ENCODE results near the gene ZC3H18.

Gene ZC3H18

GRCh38 chr16:88524274-88524972 is 45.8 kb upstream of the ZC3H18 start:
- H3K4me1 ChIP-seq = peaks cover 0 to 24% (median 4%) of the 10 kb centered on the region in 4 donors
- intact Hi-C loops (cut with DNase I; ENCODE audit: low total_unique reads) = no loop called here
- no peak overlapping the region for H3K27ac ChIP-seq
- no peak for DNase-seq
- H3K36me3 ChIP-seq = peaks cover 0 to 5% (median 0%) of the 10 kb centered on the region in 3 donors
- H3K27me3 ChIP-seq = peaks cover 0 to 67% of the 10 kb centered on the region in 2 donors
- H3K4me3 ChIP-seq = no peak overlapping the region
- TF ChIP-seq CTCF (IDR thresholded peaks at IDR 0.05) = no peak
- H3K9me3 ChIP-seq = no peaks in the 10 kb centered on the region

- H3K4me1 ChIP-seq = peaks cover 0 to 24% (median 4%) of the 10 kb centered on the region in 4 donors
Measured at GRCh38 chr16:88524973-88525662, 45.1 kb upstream of the ZC3H18 start.

GRCh38 chr16:88525663-88525990 is 44.6 kb upstream of the ZC3H18 start:
- Histone ChIP-seq H3K4me3 (no peak overlapping the region), H3K9me3 (no peaks in the 10 kb centered on the region), H3K36me3 (peaks cover 0 to 15% (median 0%) of the 10 kb centered on the region in 3 donors), H3K27me3 (peaks cover 0 to 58% of the 10 kb centered on the region in 2 donors), H3K27ac (no peak overlapping the region), H3K4me1 (peaks cover 0 to 24% (median 4%) of the 10 kb centered on the region in 4 donors)
- TF ChIP-seq CTCF (IDR thresholded peaks at IDR 0.05) = no peak
- DNase-seq = no peak
- intact Hi-C loops (cut with DNase I; ENCODE audit: low total_unique reads) = no loop called here

More at GRCh38 chr16:88524973-88525662, 45.1 kb upstream of the ZC3H18 start:
- peaks cover 0 to 12% (median 0%) of the 10 kb centered on the region in 3 donors for H3K36me3 ChIP-seq
- H3K9me3 ChIP-seq = no peaks in the 10 kb centered on the region
- intact Hi-C loops (cut with DNase I; ENCODE audit: low total_unique reads) = no loop called here
- DNase-seq = no peak
- no peak overlapping the region for H3K27ac ChIP-seq
- no peak for TF ChIP-seq CTCF (IDR thresholded peaks at IDR 0.05)
- H3K4me3 ChIP-seq = no peak overlapping the region
- peaks cover 0 to 62% of the 10 kb centered on the region in 2 donors for H3K27me3 ChIP-seq

- Histone ChIP-seq H3K27me3 (peaks cover 0 to 53% of the 10 kb centered on the region in 2 donors), H3K4me1 (peaks cover 0 to 26% (median 4%) of the 10 kb centered on the region in 4 donors), H3K36me3 (peaks cover 0 to 15% (median 0%) of the 10 kb centered on the region in 3 donors), H3K27ac (no peak overlapping the region), H3K9me3 (no peaks in the 10 kb centered on the region), H3K4me3 (no peak overlapping the region)
- DNase-seq = no peak
- TF ChIP-seq CTCF (IDR thresholded peaks at IDR 0.05) = no peak
- intact Hi-C loops (cut with DNase I; ENCODE audit: low total_unique reads) = loop anchor here (2.0 kb wide), 1 partner anchor 81 kb away; no protein-coding TSS in a partner anchor
Measured at GRCh38 chr16:88526008-88526905, 43.9 kb upstream of the ZC3H18 start.

- peaks cover 0 to 32% (median 4%) of the 10 kb centered on the region in 4 donors for H3K4me1 ChIP-seq
- no peaks in the 10 kb centered on the region for H3K9me3 ChIP-seq
- H3K36me3 ChIP-seq = peaks cover 0 to 15% (median 0%) of the 10 kb centered on the region in 3 donors
- no peak for TF ChIP-seq CTCF (IDR thresholded peaks at IDR 0.05)
- peaks cover 0 to 52% of the 10 kb centered on the region in 2 donors for H3K27me3 ChIP-seq
- intact Hi-C loops (cut with DNase I; ENCODE audit: low total_unique reads) = loop anchor here (2.0 kb wide), 1 partner anchor 82 kb away; no protein-coding TSS in a partner anchor
- H3K27ac ChIP-seq = no peak overlapping the region
- no peak for DNase-seq
- no peak overlapping the region for H3K4me3 ChIP-seq
Measured at GRCh38 chr16:88526906-88527185, 43.4 kb upstream of the ZC3H18 start.
